ENCODE measurements around the gene KANSL1. TPM values are rescaled to one million over a fixed set of nuclear protein-coding genes. Genes with fewer than 3 reads are reported as not detected.

Gene KANSL1
- total RNA-seq, 1 experiment from 2014 or later: 37.4 TPM

DNA sequence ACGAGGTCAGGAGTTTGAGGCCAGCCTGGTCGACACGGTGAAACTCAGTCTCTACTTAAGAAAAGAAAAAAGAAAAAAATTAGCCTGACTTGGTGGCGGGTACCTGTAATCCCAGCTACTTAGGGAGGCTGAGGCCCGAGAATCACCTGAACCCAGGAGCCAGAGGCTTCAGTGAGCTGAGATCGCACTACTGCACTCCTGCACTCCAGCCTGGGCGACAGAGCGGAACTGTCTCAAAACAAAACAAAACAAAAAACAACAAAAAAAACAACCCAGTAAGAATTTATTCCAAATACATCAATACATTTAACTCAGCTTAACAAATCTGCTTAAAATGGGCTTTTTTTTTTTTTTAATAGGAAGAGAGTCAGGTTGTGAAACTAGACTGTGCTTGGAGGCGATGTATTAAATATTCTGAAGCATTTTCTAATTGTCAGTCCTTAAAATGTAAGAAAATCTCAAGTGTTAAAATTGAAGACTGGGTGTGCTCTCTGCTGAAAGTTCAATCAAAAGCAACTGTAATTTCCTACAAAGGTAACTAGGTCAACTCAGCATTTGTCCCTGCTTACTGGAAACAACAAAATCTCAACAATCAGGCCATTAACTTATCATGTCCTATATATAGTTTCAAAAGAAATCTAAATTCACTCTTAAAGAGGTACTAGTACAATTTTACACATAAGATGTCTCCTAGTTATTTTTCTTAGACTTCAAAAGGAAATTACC lies 23.2 kb downstream of the KANSL1 start:
- DNase-seq (ENCODE audit: low spot score): no peak

DNA sequence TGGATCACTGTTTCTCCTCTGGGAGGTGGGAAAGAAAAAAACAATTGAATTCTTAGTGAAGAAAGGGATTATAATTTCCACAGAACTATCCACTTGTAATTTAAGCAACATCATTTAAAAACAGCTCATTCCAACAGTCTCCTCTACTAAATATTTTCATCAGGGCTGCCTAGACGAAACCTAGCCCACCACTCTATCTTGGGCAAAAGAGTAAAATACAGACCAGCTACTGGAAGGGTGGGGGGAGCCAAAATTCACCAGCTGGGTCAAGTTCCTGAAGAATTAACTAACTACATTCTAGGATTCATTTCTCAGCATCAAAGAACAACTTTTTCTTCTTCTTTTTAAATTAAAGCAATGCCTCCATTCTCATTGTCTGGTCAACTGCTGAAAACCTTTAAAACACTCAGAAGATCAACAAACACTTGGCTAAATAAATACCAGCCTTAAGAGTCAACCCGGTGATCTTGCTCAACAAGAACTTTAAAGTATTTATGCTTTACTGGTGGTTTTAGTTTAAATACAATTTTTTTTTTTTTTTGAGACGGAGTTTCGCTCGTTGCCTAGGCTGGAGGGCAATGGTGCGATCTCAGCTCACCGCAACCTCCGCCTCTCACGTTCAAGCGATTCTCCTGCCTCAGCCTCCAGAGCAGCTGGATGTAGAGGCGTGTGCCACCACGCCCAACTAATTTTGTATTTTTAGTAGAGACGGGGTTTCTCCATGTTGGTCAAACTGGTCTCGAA lies 25.2 kb downstream of the KANSL1 start:
- DNase-seq (ENCODE audit: low spot score): no peak

DNA sequence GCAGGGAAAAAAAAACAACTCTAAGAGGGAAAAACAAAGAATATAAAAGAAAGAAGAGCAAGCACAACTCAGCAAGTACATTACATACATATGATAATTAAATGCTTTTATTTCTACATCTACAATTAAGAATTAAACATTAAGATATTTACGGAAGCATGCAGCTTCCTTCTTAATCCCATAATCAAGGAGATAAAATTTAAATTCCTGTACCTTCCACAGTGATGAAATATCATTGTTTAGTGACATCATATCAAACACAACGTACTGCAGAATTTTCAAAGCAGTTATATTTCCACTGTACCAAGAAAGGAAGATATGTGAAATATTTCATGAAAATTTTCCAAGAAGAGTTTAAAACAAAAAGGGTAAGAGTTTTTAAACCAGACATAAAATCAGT lies 26.0 kb downstream of the KANSL1 start:
- no peak for DNase-seq (ENCODE audit: low spot score)

DNA sequence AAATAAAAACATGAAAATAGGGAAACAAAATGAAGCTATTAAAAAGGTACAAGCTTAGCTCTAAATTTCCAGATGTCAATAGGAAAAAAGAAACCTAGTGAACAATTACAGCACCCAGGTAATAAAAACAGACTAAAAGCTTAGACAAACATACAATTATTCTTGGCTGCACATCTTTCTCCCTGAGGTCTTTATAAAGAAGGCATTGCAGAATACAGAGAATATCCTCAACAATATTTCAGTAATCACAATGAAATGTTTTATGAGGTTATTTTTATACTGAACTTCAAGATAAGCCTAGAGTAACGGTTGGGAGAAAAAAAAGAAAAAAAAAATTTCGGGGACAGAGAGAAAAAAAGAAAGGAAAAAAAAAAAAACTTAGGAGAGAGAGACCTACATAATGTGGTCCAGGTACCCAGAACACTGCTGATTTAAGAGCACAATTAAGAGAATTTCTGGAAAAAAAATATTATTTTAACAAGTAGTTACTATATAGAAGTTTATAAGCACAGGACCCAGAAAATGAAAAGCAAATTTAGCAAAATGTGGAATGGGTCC lies 26.5 kb downstream of the KANSL1 start:
- DNase-seq (ENCODE audit: low spot score): no peak

DNA sequence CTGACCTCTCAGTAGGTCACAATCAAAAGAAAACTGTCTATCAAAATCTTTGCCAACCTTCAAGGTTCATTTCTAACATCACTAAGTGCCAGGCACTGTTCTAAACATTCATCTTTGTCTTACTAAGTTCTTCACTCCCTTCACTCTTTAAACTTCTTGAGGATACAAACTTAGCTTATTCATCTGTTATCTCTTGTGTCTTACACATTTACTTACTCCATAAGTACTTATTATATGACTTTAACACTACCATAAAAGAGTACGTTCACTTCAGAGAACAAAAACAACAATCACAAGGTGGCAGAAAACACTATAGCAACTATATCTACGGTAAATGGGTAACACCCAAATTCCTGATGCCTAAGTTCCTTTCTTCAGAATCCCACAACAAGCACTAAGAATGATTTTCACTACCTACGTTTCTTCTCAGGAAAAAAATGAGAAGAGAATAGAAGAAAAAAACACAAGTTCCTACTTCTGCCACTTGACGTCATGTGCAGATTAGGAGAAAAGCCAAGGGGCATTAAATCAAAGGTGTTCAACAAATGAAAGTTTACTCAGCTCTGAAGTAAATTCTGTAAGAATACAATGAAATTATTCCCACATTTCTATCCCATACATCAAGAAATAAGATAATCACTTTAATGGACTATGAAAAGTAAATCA lies 29.2 kb downstream of the KANSL1 start:
- no peak for DNase-seq (ENCODE audit: low spot score)

DNA sequence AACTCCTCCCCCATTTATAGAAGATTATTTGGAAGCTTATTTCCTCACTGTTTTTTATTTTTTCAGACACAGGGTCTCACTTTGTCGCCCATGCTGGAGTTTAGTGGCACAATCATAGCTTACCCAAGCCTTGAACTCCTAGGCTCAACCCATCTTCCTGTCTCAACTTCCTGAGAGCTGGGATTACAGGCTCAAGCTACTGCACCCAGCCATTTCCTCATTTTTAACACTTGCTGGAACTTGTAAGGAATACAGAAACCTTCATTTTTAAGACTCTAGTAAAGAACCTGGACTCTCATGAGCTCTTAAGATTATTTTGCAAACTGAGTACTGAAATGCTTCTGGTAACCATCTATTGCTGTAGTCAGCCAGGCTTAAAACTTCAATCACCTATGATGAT lies 29.9 kb downstream of the KANSL1 start:
- no peak for DNase-seq (ENCODE audit: low spot score)

DNA sequence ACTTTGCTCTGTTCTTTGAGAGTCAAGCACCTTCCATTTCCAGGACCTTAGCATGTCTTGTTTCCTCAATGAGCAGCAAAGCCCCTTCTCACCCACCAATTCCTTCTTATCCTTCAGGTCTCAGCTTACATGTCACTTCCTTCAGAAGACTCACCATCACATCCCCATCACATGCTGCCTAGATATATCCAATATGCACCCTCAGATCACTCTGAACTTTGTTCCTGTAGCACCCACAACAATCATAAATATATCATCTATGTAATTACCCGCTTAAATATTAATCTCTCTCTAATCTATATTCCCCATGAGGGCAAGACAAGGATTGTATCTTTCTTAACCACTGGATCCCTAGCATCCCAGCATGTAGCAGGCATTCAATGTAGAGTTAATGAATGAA lies 30.4 kb downstream of the KANSL1 start:
- DNase-seq (ENCODE audit: low spot score): no peak

DNA sequence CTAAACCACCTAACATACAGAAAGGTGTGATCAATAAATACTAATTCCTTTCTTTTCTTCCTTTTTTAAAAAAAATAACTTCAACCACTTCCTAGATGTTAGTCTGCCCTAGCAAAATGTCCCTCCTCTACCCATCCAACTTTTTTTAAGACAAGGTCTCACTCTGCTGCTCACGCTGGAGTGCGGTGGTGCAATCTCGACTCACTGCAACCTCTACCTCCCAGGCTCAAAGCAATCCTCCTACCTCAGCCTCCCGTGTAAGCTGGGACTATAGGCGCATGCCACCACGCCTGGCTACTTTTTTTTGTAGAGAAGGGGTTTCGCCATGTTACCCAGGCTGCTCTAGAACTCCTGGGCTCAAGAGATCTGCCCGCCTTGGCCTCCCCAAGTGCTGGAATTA lies 33.1 kb downstream of the KANSL1 start:
- DNase-seq (ENCODE audit: low spot score): no peak

DNA sequence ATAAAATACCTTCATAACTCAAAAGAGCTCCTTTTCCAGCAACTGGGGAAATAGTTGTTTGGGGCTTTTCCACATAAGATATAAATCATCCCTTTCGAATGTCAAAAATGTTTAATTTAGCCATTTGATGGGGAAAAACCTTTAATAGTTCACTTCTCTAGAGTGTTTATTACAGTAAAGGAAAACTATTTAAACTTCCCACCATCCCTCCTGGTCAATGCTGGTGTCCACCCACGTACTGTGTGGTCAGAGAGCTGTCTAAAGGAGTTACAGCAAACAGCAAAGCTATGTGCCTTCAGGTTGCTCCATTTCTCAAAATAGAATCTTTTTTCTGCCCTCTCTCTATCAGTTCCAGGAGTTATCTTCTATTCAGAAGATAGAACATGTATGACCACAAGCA lies 33.5 kb downstream of the KANSL1 start:
- no peak for DNase-seq (ENCODE audit: low spot score)

DNA sequence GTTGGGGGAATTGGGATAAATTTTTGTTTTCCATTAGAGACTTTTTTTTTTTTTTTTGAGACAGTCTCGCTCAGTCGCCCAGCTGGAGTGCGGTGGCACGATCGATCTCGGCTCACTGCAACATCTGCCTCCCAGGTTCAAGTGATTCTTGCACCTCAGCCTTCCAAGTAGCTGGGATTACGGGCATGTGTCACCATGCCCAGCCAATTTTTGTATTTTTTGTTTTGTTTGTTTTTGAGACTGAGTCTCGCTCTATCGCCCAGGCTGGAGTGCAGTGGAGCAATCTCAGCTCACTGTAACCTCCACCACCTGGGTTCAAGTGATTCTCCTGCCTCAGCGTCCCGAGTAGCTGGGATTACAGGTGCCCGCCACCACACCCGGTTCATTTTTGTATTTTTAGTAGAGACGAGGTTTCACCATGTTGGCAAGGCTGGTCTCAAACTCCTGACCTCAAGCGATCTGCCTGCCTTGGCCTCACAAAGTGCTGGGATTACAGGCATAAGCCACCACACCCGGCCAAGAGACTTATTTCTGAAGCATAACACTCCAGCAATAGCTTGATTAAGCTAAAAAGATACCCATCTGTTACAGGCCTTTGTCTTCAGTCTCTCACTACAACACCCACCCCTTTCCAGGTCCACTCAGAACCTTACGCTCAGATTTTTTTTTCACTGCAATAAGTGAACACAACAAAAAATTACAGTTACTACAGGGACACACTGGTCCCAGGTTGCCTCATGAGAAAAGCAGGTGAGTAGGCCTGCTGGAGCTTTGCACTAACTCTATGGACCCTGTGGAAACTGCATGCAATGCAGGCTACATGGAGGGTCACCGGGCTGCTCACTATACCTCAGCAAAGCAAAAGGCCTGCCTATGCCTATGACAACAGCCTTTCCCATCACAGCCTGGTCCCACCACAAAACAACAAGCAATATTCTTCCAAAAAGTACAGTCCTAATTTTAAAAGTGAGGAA lies 34.6 kb downstream of the KANSL1 start:
- DNase-seq (ENCODE audit: low spot score): no peak

DNA sequence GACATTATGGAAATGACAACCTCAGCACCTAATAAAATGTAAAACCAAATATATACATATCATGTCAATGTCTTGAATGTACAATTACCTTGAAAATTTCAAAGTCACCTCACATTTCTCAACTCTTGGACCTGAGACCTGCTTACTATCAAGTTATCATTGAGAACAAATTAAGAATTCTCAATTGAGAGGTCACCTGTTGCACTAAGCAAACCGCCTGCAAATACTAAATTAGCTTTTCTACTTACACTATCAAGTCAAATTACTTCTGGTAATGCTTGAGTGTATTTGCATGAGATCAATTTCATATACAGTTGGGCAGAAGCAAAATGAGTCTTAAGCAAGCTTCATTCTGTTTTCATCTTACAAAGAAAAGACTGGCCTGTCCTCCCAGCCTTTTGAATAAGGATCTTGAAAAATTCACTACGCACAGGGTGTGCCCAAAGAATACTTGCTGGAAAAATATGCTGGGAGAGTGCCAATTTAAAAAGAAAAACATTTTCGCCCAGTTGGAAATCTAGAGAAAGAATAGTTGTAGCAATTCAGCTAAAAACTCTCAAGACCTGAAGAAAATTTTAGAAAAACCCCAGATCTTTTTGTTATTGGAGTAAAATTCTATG lies 35.7 kb downstream of the KANSL1 start:
- no peak for DNase-seq (ENCODE audit: low spot score)

DNA sequence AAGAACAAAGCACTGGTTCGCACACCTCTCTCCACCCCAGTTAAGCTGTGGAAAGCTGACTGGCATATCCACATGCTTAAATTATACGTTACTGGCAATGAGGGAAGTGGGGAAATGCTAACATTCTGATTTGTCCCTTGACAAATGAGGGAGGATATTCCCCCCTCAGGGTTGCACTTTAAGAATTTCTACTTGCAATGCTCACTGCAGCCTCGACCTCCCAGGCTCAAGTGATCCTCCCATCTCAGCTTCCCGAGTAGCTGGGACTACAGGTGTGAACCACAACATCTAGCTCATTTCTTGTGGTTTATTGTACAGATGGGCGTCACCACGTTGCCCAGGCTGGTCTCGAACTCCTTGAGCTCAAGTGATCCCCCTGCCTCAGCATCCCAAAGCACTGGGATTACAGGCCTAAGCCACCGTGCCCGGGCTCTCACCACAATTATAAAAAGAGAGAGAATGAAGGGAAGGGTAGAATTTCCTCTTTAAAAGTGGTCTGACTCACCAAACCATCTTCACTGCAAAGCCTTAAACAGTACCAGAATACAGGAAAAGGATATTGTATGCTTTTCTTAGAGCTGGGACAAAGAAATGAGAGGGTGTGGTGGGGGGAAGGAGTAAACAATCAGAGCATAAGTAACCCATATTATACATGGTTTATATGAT lies 38.9 kb downstream of the KANSL1 start:
- DNase-seq (ENCODE audit: low spot score): no peak

DNA sequence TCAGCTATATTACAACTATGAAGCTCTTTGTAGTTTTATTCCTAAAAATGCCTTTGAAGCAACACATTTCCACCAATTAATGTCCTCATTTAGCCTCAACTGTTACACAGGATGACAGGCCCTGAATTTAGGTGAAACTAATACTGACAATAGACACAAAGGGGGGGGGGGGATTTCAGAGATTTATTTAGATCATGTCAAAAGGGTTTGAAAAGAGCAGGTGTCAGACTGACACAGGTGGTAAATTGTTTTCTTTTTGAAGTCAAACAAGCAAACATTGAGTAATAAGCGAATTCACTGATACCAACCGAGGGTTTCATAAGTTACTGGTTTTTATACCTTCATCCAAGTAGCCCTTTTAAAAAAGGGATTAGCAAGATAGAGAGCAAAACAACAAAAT lies 40.8 kb downstream of the KANSL1 start:
- DNase-seq (ENCODE audit: low spot score): no peak

DNA sequence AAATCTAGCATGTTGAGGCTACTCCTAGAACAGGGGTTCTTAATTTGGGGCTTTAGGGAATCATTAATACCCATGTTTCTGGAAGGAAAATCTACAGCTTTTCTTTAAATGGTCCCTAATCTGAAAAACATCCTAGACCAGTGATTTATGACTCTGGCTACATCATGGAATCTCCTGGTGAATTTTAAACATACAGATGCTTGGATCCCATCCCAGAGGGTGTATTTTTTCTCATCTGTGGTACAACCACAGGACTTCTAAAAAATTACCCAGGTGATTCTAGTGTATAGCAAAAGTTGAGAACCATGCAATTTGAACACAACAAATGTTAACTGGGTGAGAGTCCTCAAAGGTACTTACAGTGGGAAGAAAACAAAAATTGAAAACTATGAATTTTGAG lies 41.5 kb downstream of the KANSL1 start:
- no peak for DNase-seq (ENCODE audit: low spot score)

DNA sequence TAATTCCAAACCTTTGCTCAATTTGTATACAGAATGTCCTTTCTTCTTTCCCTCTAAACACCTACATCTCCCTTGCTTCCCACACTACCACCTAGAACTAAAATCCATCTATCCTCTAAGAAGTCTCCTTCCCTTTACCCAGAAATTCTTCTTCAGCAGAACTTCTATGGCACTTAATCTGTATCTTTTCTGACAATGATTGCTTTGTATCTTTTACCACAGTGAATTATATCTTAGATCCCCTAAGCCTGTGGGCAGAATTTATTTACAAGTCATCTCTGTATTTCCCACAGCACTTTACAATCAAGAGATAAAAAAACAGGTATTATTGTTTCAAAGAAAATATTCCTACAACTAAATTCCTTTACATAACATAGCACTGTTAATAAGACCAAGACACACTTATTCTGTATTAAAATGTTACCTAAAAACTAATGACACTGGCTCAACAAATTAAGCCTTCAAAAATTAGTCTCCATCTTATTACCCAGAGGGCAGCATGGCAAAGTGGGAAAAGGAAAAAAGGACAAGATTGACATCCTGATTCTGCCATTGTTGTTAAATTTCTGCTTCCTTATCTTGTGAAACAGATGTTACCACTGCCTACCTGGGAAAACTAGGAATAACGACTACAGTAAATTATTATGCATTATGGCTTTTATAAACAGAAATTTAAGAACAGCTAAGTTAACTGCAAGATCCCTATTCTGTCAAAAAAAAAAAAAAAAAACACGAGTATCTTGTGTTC lies 42.8 kb downstream of the KANSL1 start:
- no peak for DNase-seq (ENCODE audit: low spot score)

DNA sequence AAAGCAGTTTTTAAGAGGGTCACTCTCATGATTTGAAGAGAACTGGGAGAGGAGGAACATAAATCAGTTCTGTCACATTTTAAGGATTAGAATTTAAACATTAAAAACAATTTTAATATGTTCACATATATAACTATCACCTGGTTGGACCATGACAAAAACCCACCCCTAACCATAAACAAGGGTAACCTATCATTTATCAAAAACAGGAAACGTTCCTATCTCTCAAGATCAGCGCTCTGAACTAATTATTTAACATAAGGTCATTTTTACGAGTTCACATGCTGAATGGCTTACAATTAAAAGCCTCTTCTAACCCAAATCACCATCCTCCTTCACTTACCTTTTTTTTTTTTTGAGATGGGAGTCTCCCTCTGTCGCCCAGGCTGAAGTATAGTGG lies 45.0 kb downstream of the KANSL1 start:
- no peak for DNase-seq (ENCODE audit: low spot score)

DNA sequence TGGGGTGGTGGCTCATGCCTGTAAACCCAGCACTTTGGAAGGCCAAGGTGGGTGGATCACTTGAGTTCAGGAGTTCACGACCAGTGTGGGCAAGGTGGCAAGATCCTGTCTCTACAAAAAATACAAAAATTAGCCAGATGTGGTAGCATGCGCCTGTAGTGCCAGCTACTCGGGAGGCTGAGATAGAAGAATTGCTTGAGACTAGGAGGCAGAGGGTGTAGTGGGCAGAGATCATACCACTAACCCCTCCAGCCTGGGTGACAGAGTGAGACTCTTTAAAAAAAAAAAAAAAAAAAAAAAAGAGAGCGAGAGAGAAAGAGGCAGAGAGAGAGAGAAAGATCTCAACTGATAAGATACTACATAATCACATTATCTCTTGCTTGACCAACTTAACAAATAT lies 45.9 kb downstream of the KANSL1 start:
- no peak for DNase-seq (ENCODE audit: low spot score)

DNA sequence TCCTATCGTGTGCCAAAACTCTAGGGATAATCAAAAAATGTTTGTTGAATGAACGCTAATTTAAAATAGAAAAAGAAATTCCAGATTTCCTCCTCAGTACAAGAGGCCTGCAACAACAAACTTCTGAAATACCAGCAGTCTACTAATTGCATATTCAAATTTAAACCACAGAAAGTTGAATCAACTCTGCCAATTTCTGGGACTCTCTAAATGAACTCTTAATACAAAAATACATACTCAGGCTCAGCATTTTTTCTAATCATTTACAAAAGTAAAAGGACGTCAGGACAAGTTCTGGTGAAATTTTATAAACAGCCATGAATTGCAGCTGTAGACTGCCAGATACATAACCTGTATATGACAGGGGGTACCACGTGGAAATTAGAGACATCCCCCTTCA lies 49.0 kb downstream of the KANSL1 start:
- DNase-seq (ENCODE audit: low spot score): no peak

DNA sequence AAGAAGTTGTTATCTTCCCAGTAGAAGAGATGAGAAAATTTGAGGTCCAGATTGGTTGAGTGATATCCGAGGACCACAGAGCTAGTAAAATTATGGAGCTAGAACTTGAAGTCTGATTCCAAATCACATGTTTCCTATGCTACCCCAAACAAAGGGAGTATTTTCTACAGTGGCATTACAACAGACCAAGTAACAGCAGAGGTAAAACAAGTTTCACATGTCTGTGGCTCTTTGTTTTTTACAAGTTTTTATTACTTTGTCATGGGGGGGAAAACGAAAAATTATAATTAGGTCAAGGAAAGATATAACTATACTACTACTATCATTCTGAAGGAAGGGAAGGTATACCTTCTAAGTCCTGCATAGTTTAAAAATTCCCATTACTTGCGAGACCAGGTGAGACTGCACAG lies 49.4 kb downstream of the KANSL1 start:
- no peak for DNase-seq (ENCODE audit: low spot score)

DNA sequence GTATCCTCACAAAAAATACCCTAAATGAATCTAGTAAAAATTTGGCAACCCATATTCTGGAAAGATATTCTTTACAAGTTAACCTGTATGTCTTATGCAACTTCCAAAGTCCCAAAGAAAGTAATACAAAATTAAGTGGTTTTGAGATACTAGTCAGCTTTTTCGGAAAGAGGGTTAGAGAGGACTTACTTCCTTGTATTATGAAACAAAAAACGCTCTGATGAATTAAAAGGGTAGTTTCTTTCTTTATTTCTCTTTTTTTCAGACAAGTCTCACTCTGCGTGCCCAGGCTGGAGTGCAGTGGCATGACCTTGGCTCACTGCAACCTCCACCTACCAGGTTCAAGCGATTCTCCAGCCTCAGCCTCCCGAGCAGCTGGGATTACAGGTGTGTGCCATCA lies 51.6 kb downstream of the KANSL1 start:
- no peak for DNase-seq (ENCODE audit: low spot score)
